ENCODE measurements around the gene TSPAN2.

TSPAN2 gene

GRCh38 chr1:115092175-115092574, 2.9 kb upstream of the TSPAN2 start:
- H3K27ac ChIP-seq: no peak overlapping the region
- TF ChIP-seq CTCF (conservative IDR thresholded peaks at IDR 0.05; ENCODE audit: low read depth, low read length): no peak
- no peaks in the 10 kb centered on the region for H3K4me1 ChIP-seq (ENCODE audit: low read depth, poor library complexity, severe bottlenecking)
- no peak overlapping the region for H3K4me3 ChIP-seq (IDR thresholded peaks at IDR 0.05; ENCODE audit: insufficient read depth, low read depth, low read length)
- H4K20me1 ChIP-seq (ENCODE audit: insufficient read depth): no peaks in the 10 kb centered on the region
- H3K27me3 ChIP-seq (ENCODE audit: insufficient read depth, low read depth): 0 out of 2 replicates have a peak, but pooled peaks cover 1% of the 10 kb centered on the region
- H3K4me2 ChIP-seq: no peak overlapping the region
- H3K36me3 ChIP-seq (ENCODE audit: insufficient read depth): no peaks in the 10 kb centered on the region
- H3K9ac ChIP-seq: no peak overlapping the region
- no peak overlapping the region for H2AFZ ChIP-seq (ENCODE audit: low read depth)
- H3K79me2 ChIP-seq (ENCODE audit: insufficient read depth, low read depth): no peaks in the 10 kb centered on the region

- Histone ChIP-seq H3K79me2 (ENCODE audit: insufficient read depth, low read depth) (no peaks in the 10 kb centered on the region), H3K27me3 (ENCODE audit: insufficient read depth, low read depth) (no peaks in the 10 kb centered on the region), H3K9ac (no peak overlapping the region), H3K4me1 (ENCODE audit: low read depth, poor library complexity, severe bottlenecking) (no peaks in the 10 kb centered on the region), H2AFZ (ENCODE audit: low read depth) (no peak overlapping the region), H3K36me3 (ENCODE audit: insufficient read depth) (no peaks in the 10 kb centered on the region), H3K27ac (no peak overlapping the region), H3K4me3 (IDR thresholded peaks at IDR 0.05; ENCODE audit: insufficient read depth, low read depth, low read length) (no peak overlapping the region), H3K4me2 (no peak overlapping the region), H4K20me1 (ENCODE audit: insufficient read depth) (no peaks in the 10 kb centered on the region)
- no peak for TF ChIP-seq CTCF (conservative IDR thresholded peaks at IDR 0.05; ENCODE audit: low read depth, low read length)
These were observed 2.3 kb upstream of the TSPAN2 start for GRCh38 chr1:115091572-115091971.

- Histone ChIP-seq H3K27ac (no peak overlapping the region), H4K20me1 (ENCODE audit: insufficient read depth) (no peaks in the 10 kb centered on the region), H2AFZ (ENCODE audit: low read depth) (no peak overlapping the region), H3K4me3 (IDR thresholded peaks at IDR 0.05; ENCODE audit: insufficient read depth, low read depth, low read length) (no peak overlapping the region), H3K27me3 (ENCODE audit: insufficient read depth, low read depth) (no peaks in the 10 kb centered on the region), H3K4me2 (no peak overlapping the region), H3K36me3 (ENCODE audit: insufficient read depth) (no peaks in the 10 kb centered on the region), H3K9ac (no peak overlapping the region), H3K4me1 (ENCODE audit: low read depth, poor library complexity, severe bottlenecking) (no peaks in the 10 kb centered on the region), H3K79me2 (ENCODE audit: insufficient read depth, low read depth) (no peaks in the 10 kb centered on the region)
- no peak for TF ChIP-seq CTCF (conservative IDR thresholded peaks at IDR 0.05; ENCODE audit: low read depth, low read length)
These were observed 1.7 kb upstream of the TSPAN2 start for GRCh38 chr1:115090956-115091355.

GRCh38 chr1:115090540-115090939, 1.2 kb upstream of the TSPAN2 start:
- TF ChIP-seq CTCF (conservative IDR thresholded peaks at IDR 0.05; ENCODE audit: low read depth, low read length): no peak
- Histone ChIP-seq H3K4me2 (no peak overlapping the region), H3K79me2 (ENCODE audit: insufficient read depth, low read depth) (no peaks in the 10 kb centered on the region), H3K4me3 (IDR thresholded peaks at IDR 0.05; ENCODE audit: insufficient read depth, low read depth, low read length) (no peak overlapping the region), H4K20me1 (ENCODE audit: insufficient read depth) (no peaks in the 10 kb centered on the region), H3K4me1 (ENCODE audit: low read depth, poor library complexity, severe bottlenecking) (no peaks in the 10 kb centered on the region), H3K27ac (no peak overlapping the region), H3K9ac (no peak overlapping the region), H3K36me3 (ENCODE audit: insufficient read depth) (no peaks in the 10 kb centered on the region), H3K27me3 (ENCODE audit: insufficient read depth, low read depth) (no peaks in the 10 kb centered on the region), H2AFZ (ENCODE audit: low read depth) (no peak overlapping the region)

- no peaks in the 10 kb centered on the region for H3K36me3 ChIP-seq (ENCODE audit: insufficient read depth)
- H3K9ac ChIP-seq: no peak overlapping the region
- H4K20me1 ChIP-seq (ENCODE audit: insufficient read depth): no peaks in the 10 kb centered on the region
- H3K4me1 ChIP-seq (ENCODE audit: low read depth, poor library complexity, severe bottlenecking): no peaks in the 10 kb centered on the region
- no peaks in the 10 kb centered on the region for H3K27me3 ChIP-seq (ENCODE audit: insufficient read depth, low read depth)
- H3K27ac ChIP-seq: no peak overlapping the region
- H2AFZ ChIP-seq (ENCODE audit: low read depth): no peak overlapping the region
- H3K4me2 ChIP-seq: no peak overlapping the region
- no peaks in the 10 kb centered on the region for H3K79me2 ChIP-seq (ENCODE audit: insufficient read depth, low read depth)
- TF ChIP-seq CTCF (conservative IDR thresholded peaks at IDR 0.05; ENCODE audit: low read depth, low read length): no peak
- H3K4me3 ChIP-seq (IDR thresholded peaks at IDR 0.05; ENCODE audit: insufficient read depth, low read depth, low read length): no peak overlapping the region
These were observed 835 bp upstream of the TSPAN2 start for GRCh38 chr1:115090186-115090490.

Data from KMS-11 (cell line).